Gastroesophageal sphincter (tissue), 3 donors: ENCODE data around the gene NIPAL1.

Source experiments
- CTCF ChIP-seq, 4 experiments: fragments of 200-600 bp in 2 of 4; fragments of 450-650 bp in 2 of 4; sonication (generic) in 1 of 4; IDR thresholded peaks; one replicate each; pipeline ENCODE4 v1.5.1; 2017 to 2019; ENCODE audit warnings: antibody characterized with exemption in 4 of 4, mild to moderate bottlenecking in 2 of 4, moderate library complexity in 2 of 4
- EP300 ChIP-seq: sonication (generic); formaldehyde crosslinking; IDR thresholded peaks from one replicate; pipeline ENCODE4 v1.6.1; 2017; ENCODE audit warnings: antibody characterized with exemption, mild to moderate bottlenecking
- POLR2AphosphoS5 ChIP-seq: sonication (generic); formaldehyde crosslinking; IDR thresholded peaks from one replicate; pipeline ENCODE4 v1.6.1; 2017; ENCODE audit warnings: antibody characterized with exemption

GRCh38 chr4:48046059-48046458 lies 29.5 kb downstream of the NIPAL1 start:
- no peak for TF ChIP-seq POLR2AphosphoS5
- no peak for TF ChIP-seq CTCF (IDR thresholded peaks at IDR 0.05)
- no peak for TF ChIP-seq EP300
